Panc1 (cell line): ENCODE data around the gene ZBED4. TPM values are rescaled to one million over a fixed set of nuclear protein-coding genes. Genes with fewer than 3 reads are reported as not detected.

Source experiments
- ATAC-seq: fragments of 200-7000 bp; cut with Tn5 transposase; 2 replicates; pipeline ENCODE4 v1.9.1; 2020; ENCODE audit warnings: mild to moderate bottlenecking, moderate library complexity
- BruUV-seq: library from RNA; stranded (reverse); fragments of 400-500 nt; replicated peaks from 2 replicates; lab custom pipeline; 2021; lab: Mats Ljungman, UMichigan
- CTCF ChIA-PET: fragments of 300-600 bp; sonication (Branson Sonifier 250); formaldehyde crosslinking; loops from one replicate; lab custom pipeline; 2022; ENCODE audit warnings: antibody characterized with exemption; lab: Charles Lee
- POLR2A ChIA-PET: fragments of 300-600 bp; sonication (Branson Sonifier 250); formaldehyde crosslinking; loops from one replicate; lab custom pipeline; 2022; ENCODE audit warnings: antibody characterized with exemption; lab: Charles Lee
- DNase-seq: peaks from one replicate; pipeline ENCODE4 v3.0.0-alpha.2; 2010; ENCODE audit warnings: low read depth, low spot score
- H3K27ac ChIP-seq: 2 replicates; pipeline ENCODE4 v1.5.1; 2011; ENCODE audit warnings: mild to moderate bottlenecking, low read length, inconsistent platforms
- H3K27me3 ChIP-seq: fragments of 200-500 bp; sonication (Bioruptor generic); 2 replicates; pipeline ENCODE4 v1.6.0; 2014; ENCODE audit warnings: low read length, inconsistent platforms; ENCODE audit not compliant: control insufficient read depth, insufficient read depth
- H3K36me3 ChIP-seq: fragments of 200-500 bp; sonication (Bioruptor generic); 2 replicates; pipeline ENCODE4 v1.5.1; 2014; ENCODE audit warnings: inconsistent platforms, mild to moderate bottlenecking, low read length, moderate library complexity; ENCODE audit not compliant: control insufficient read depth, insufficient read depth
- H3K4me1 ChIP-seq: 2 replicates; pipeline ENCODE4 v1.5.1; 2011; ENCODE audit warnings: inconsistent platforms, mild to moderate bottlenecking, low read length, moderate library complexity; ENCODE audit not compliant: control insufficient read depth, insufficient read depth
- H3K4me3 ChIP-seq, 2 experiments: 2 replicates each; pipeline ENCODE4 v1.5.1; 2011 to 2012; ENCODE audit warnings: low read depth in 2 of 2, low read length in 2 of 2, mild to moderate bottlenecking in 2 of 2, inconsistent platforms in 1 of 2, moderate library complexity in 1 of 2
- H3K9me3 ChIP-seq: fragments of 200-500 bp; sonication (Bioruptor generic); 2 replicates; pipeline ENCODE4 v1.5.1; 2014; ENCODE audit warnings: low read depth, mild to moderate bottlenecking, inconsistent platforms, low read length, moderate library complexity; ENCODE audit not compliant: control insufficient read depth, insufficient read depth
- POLR2AphosphoS5 ChIP-seq: IDR thresholded peaks from 2 replicates; pipeline ENCODE4 v1.6.1; 2012; ENCODE audit warnings: mild to moderate bottlenecking, low read depth, low read length, moderate library complexity
- SIN3A ChIP-seq: IDR thresholded peaks from 2 replicates; pipeline ENCODE4 v1.6.1; 2012; ENCODE audit warnings: low read depth, mild to moderate bottlenecking, low read length, moderate library complexity, borderline replicate concordance; ENCODE audit not compliant: insufficient read depth
- TCF7L2 ChIP-seq: IDR thresholded peaks from 2 replicates; pipeline ENCODE4 v1.6.1; 2011; ENCODE audit warnings: mild to moderate bottlenecking, low read depth, low read length, inconsistent platforms
- in situ Hi-C: cut with HindIII; loops from 2 replicates; pipeline ENCODE4 v1.10.0; 2016; ENCODE audit warnings: low sequenced_read_pairs, low pct_unique_long_range_greater_than_20kb
- intact Hi-C: fragments of 100-400 bp; cut with micrococcal nuclease; formaldehyde crosslinking; loops from one replicate; pipeline ENCODE4 v1.10.0; 2022; ENCODE audit not compliant: unreplicated experiment
- total RNA-seq: library from RNA; stranded (reverse); gene quantifications from one replicate; pipeline ENCODE4 v1.2.1, GENCODE V29; 2021; ENCODE audit not compliant: unreplicated experiment
- TF ChIP-seq, protein P1 (sequence below): fragments of 450-650 bp; IDR thresholded peaks from 2 replicates; pipeline ENCODE4 v1.5.1; 2017; ENCODE audit warnings: mild to moderate bottlenecking
- TF ChIP-seq, protein P2 (sequence below), 2 experiments: IDR thresholded peaks; 2 replicates each; pipeline ENCODE4 v1.6.1; 2011 to 2012; ENCODE audit warnings: low read depth in 2 of 2, control low read depth in 1 of 2, low read length in 1 of 2, mild to moderate bottlenecking in 1 of 2, moderate library complexity in 1 of 2; ENCODE audit not compliant: insufficient read depth in 1 of 2

ZBED4 gene
- total RNA-seq, 1 experiment from 2014 or later, result 17.3 TPM

GRCh38 chr22:49913446-49913845 lies 59.8 kb downstream of the ZBED4 start:
- in situ Hi-C loops, result no loop called here

GRCh38 chr22:49914256-49914655 lies 60.6 kb downstream of the ZBED4 start:
- no peak overlapping the region for H3K27ac ChIP-seq
- CTCF ChIA-PET, result no interaction called here
- BruUV-seq, result no TSS peak
- H3K4me1 ChIP-seq, result peaks cover 1% of the 10 kb centered on the region; the same call in 1 of the 2 replicates
- ATAC-seq, result no peak
- no peaks in the 10 kb centered on the region for H3K9me3 ChIP-seq
- no peak for TF ChIP-seq POLR2AphosphoS5
- TF ChIP-seq, protein P1, sequence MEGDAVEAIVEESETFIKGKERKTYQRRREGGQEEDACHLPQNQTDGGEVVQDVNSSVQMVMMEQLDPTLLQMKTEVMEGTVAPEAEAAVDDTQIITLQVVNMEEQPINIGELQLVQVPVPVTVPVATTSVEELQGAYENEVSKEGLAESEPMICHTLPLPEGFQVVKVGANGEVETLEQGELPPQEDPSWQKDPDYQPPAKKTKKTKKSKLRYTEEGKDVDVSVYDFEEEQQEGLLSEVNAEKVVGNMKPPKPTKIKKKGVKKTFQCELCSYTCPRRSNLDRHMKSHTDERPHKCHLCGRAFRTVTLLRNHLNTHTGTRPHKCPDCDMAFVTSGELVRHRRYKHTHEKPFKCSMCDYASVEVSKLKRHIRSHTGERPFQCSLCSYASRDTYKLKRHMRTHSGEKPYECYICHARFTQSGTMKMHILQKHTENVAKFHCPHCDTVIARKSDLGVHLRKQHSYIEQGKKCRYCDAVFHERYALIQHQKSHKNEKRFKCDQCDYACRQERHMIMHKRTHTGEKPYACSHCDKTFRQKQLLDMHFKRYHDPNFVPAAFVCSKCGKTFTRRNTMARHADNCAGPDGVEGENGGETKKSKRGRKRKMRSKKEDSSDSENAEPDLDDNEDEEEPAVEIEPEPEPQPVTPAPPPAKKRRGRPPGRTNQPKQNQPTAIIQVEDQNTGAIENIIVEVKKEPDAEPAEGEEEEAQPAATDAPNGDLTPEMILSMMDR, result no peak
- POLR2A ChIA-PET, result no interaction called here
- in situ Hi-C loops (no loop called here), intact Hi-C loops (no loop called here)
- no peaks in the 10 kb centered on the region for H3K27me3 ChIP-seq
- no peak overlapping the region for H3K4me3 ChIP-seq
- H3K36me3 ChIP-seq, result peaks cover 4% of the 10 kb centered on the region; the same call in 1 of the 2 replicates
- DNase-seq, result no peak

More at GRCh38 chr22:49913446-49913845, 59.8 kb downstream of the ZBED4 start:
- no peaks in the 10 kb centered on the region for H3K27me3 ChIP-seq
- ATAC-seq (no peak), DNase-seq (no peak)
- no peak for TF ChIP-seq TCF7L2
- no peak for TF ChIP-seq POLR2AphosphoS5
- TF ChIP-seq, protein P2, sequence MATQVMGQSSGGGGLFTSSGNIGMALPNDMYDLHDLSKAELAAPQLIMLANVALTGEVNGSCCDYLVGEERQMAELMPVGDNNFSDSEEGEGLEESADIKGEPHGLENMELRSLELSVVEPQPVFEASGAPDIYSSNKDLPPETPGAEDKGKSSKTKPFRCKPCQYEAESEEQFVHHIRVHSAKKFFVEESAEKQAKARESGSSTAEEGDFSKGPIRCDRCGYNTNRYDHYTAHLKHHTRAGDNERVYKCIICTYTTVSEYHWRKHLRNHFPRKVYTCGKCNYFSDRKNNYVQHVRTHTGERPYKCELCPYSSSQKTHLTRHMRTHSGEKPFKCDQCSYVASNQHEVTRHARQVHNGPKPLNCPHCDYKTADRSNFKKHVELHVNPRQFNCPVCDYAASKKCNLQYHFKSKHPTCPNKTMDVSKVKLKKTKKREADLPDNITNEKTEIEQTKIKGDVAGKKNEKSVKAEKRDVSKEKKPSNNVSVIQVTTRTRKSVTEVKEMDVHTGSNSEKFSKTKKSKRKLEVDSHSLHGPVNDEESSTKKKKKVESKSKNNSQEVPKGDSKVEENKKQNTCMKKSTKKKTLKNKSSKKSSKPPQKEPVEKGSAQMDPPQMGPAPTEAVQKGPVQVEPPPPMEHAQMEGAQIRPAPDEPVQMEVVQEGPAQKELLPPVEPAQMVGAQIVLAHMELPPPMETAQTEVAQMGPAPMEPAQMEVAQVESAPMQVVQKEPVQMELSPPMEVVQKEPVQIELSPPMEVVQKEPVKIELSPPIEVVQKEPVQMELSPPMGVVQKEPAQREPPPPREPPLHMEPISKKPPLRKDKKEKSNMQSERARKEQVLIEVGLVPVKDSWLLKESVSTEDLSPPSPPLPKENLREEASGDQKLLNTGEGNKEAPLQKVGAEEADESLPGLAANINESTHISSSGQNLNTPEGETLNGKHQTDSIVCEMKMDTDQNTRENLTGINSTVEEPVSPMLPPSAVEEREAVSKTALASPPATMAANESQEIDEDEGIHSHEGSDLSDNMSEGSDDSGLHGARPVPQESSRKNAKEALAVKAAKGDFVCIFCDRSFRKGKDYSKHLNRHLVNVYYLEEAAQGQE (IDR thresholded peaks at IDR 0.05; ENCODE audit: insufficient read depth in 1 of 2, low read depth in 2 of 2, low read length in 1 of 2), result no peak
- no peak for TF ChIP-seq SIN3A
- TF ChIP-seq, protein P1, result no peak
- no peak overlapping the region for H3K27ac ChIP-seq
- peaks cover 4% of the 10 kb centered on the region; the same call in 1 of the 2 replicates for H3K36me3 ChIP-seq
- BruUV-seq, result no TSS peak
- ChIA-PET POLR2A (no interaction called here), CTCF (no interaction called here)
- H3K9me3 ChIP-seq, result no peaks in the 10 kb centered on the region
- no peaks in the 10 kb centered on the region for H3K4me1 ChIP-seq
- no peak overlapping the region for H3K4me3 ChIP-seq
- intact Hi-C loops, result no loop called here
